Neural cell (in vitro differentiated cells): Measurements from ENCODE around the gene CRNKL1.

Experiments used
- CTCF ChIP-seq: fragments of 450-650 bp; IDR thresholded peaks from 2 replicates; pipeline ENCODE4 v1.5.1; 2014; ENCODE audit warnings: antibody characterized with exemption, mild to moderate bottlenecking, moderate library complexity; ENCODE audit not compliant: poor library complexity, severe bottlenecking
- EZH2 ChIP-seq: fragments of 200-600, 300-800 bp; shearing (Covaris generic), sonication (generic); IDR thresholded peaks from 2 replicates; pipeline ENCODE4 v1.6.1; 2014; ENCODE audit warnings: antibody characterized with exemption, low read length, borderline replicate concordance, mild to moderate bottlenecking; ENCODE audit not compliant: insufficient read depth, poor library complexity, severe bottlenecking
- MXI1 ChIP-seq: fragments of 450-650 bp; conservative IDR thresholded peaks from 2 replicates; pipeline ENCODE4 v1.6.1; 2014; ENCODE audit warnings: antibody characterized with exemption, mild to moderate bottlenecking; ENCODE audit not compliant: poor library complexity, severe bottlenecking
- RAD21 ChIP-seq: fragments of 450-650 bp; conservative IDR thresholded peaks from 2 replicates; pipeline ENCODE4 v1.6.1; 2014; ENCODE audit warnings: antibody characterized with exemption, mild to moderate bottlenecking, moderate library complexity

- TF ChIP-seq CTCF: no peak
- no peak for TF ChIP-seq MXI1
- TF ChIP-seq EZH2: no peak
- no peak for TF ChIP-seq RAD21
Observed at GRCh38 chr20:20070871-20071726, 18.8 kb upstream of the CRNKL1 start.
